SK-N-SH (cell line): ENCODE measurements around the gene PHF21B. TPM values are rescaled to one million over a fixed set of nuclear protein-coding genes. Genes with fewer than 3 reads are reported as not detected.

Experiments used
- CTCF ChIA-PET: fragments of 300-600, 350-600 bp; formaldehyde crosslinking; extraction: SDS; loops from one replicate; lab custom pipeline; 2021; lab: Yijun Ruan, JAX
- POLR2A ChIA-PET: fragments of 350-600 bp; sonication (Branson Sonifier 250); formaldehyde crosslinking; extraction: SDS; loops from one replicate; lab custom pipeline; 2020; ENCODE audit warnings: antibody characterized with exemption, inconsistent platforms; lab: Yijun Ruan, JAX
- DNase-seq: peaks from one replicate; pipeline ENCODE4 v3.0.0; 2012
- H2AFZ ChIP-seq: fragments of 200-600 bp; sonication (generic); 2 replicates; pipeline ENCODE4 v1.8.1; 2016; ENCODE audit warnings: antibody characterized with exemption, mild to moderate bottlenecking, low read depth
- H3F3A ChIP-seq: fragments of 200-600 bp; sonication (generic); replicated peaks from 2 replicates; pipeline ENCODE3; 2016; ENCODE audit warnings: antibody characterized with exemption, mild to moderate bottlenecking; ENCODE audit not compliant: insufficient read depth
- H3K27ac ChIP-seq, 2 experiments: fragments of 200-500 bp in 1 of 2; fragments of 200-600 bp in 1 of 2; sonication (Bioruptor generic) in 1 of 2; sonication (generic), shearing (Covaris generic) in 1 of 2; 2 replicates each; pipeline versions ENCODE4 v1.5.1 to v1.6.1; 2014 to 2016; ENCODE audit warnings: low read depth in 2 of 2, inconsistent platforms in 1 of 2, low read length in 1 of 2, mild to moderate bottlenecking in 1 of 2, mixed read lengths in 1 of 2
- H3K27me3 ChIP-seq: fragments of 200-600 bp; sonication (generic), shearing (Covaris generic); 2 replicates; pipeline ENCODE4 v1.6.1; 2016; ENCODE audit warnings: mixed run types; ENCODE audit not compliant: insufficient read depth
- H3K36me3 ChIP-seq, 2 experiments: fragments of 200-500 bp in 1 of 2; fragments of 200-600 bp in 1 of 2; sonication (Bioruptor generic) in 1 of 2; sonication (generic) in 1 of 2; replicated peaks in 1 of 2; 2 replicates each; pipeline versions ENCODE3 to v1.5.1; 2014 to 2016; ENCODE audit warnings: low read length in 1 of 2, mild to moderate bottlenecking in 1 of 2; ENCODE audit not compliant: insufficient read depth in 2 of 2, control insufficient read depth in 1 of 2
- H3K4me1 ChIP-seq, 2 experiments: fragments of 200-500 bp in 1 of 2; fragments of 200-600 bp in 1 of 2; sonication (Bioruptor generic) in 1 of 2; sonication (generic), shearing (Covaris generic) in 1 of 2; 2 replicates each; pipeline versions ENCODE4 v1.5.1 to v1.6.1; 2014 to 2016; ENCODE audit warnings: low read depth in 1 of 2, low read length in 1 of 2, mixed run types in 1 of 2; ENCODE audit not compliant: insufficient read depth in 2 of 2, control insufficient read depth in 1 of 2
- H3K4me2 ChIP-seq: fragments of 200-600 bp; sonication (generic), shearing (Covaris generic); 2 replicates; pipeline ENCODE4 v1.6.1; 2017; ENCODE audit warnings: mixed run types
- H3K4me3 ChIP-seq, 2 experiments: fragments of 200-500 bp in 1 of 2; fragments of 200-600 bp in 1 of 2; sonication (Bioruptor generic) in 1 of 2; sonication (generic), shearing (Covaris generic) in 1 of 2; 2 replicates each; pipeline versions ENCODE4 v1.5.1 to v1.8.1; 2014 to 2016; ENCODE audit warnings: low read depth in 2 of 2, inconsistent platforms in 1 of 2, low read length in 1 of 2, mild to moderate bottlenecking in 1 of 2, mixed read lengths in 1 of 2, moderate library complexity in 1 of 2
- H3K79me2 ChIP-seq: fragments of 200-600 bp; sonication (generic); 2 replicates; pipeline ENCODE4 v1.8.1; 2017; ENCODE audit warnings: mild to moderate bottlenecking; ENCODE audit not compliant: insufficient read depth
- H3K9ac ChIP-seq: fragments of 200-600 bp; sonication (generic); 2 replicates; pipeline ENCODE4 v1.6.1; 2017; ENCODE audit warnings: mixed run types
- H3K9me2 ChIP-seq: fragments of 200-600 bp; sonication (generic); 2 replicates; pipeline ENCODE4 v1.6.1; 2017; ENCODE audit warnings: mixed run types
- H3K9me3 ChIP-seq: fragments of 200-600 bp; sonication (generic); 2 replicates; pipeline ENCODE4 v1.6.1; 2017; ENCODE audit warnings: mixed run types, mild to moderate bottlenecking, moderate library complexity
- H4K20me1 ChIP-seq: fragments of 200-600 bp; sonication (generic); 2 replicates; pipeline ENCODE4 v1.6.1; 2017; ENCODE audit warnings: mild to moderate bottlenecking, mixed run types; ENCODE audit not compliant: insufficient read depth
- ELF1 ChIP-seq: IDR thresholded peaks from 2 replicates; pipeline ENCODE4 v1.4.0; 2012
- EZH2phosphoT487 ChIP-seq: fragments of 200-600 bp; sonication (generic); IDR thresholded peaks from 2 replicates; pipeline ENCODE4 v1.6.1; 2017; ENCODE audit warnings: low read depth, mixed run types, mild to moderate bottlenecking, antibody characterized with exemption, moderate library complexity, borderline replicate concordance
- FOXJ3 ChIP-seq: sonication (generic); formaldehyde crosslinking; IDR thresholded peaks from 2 replicates; pipeline ENCODE4 v1.5.1; 2020; ENCODE audit warnings: mild to moderate bottlenecking, missing genetic modification reagents
- FOXM1 ChIP-seq: IDR thresholded peaks from 2 replicates; pipeline ENCODE4 v1.4.0; 2012; ENCODE audit warnings: low read depth, mild to moderate bottlenecking
- GABPA ChIP-seq: IDR thresholded peaks from 2 replicates; pipeline ENCODE4 v1.4.0; 2012; ENCODE audit warnings: low read depth, mild to moderate bottlenecking
- JUND ChIP-seq: IDR thresholded peaks from 2 replicates; pipeline ENCODE4 v1.4.0; 2012
- MEF2A ChIP-seq: IDR thresholded peaks from 2 replicates; pipeline ENCODE4 v1.4.0; 2012; ENCODE audit warnings: low read depth, borderline replicate concordance
- PBX3 ChIP-seq: IDR thresholded peaks from 2 replicates; pipeline ENCODE4; 2012
- POLR2AphosphoS5 ChIP-seq: IDR thresholded peaks from 2 replicates; pipeline ENCODE4 v1.6.1; 2012; ENCODE audit warnings: low read depth, low read length
- RAD21 ChIP-seq: IDR thresholded peaks from 2 replicates; pipeline ENCODE4 v1.6.1; 2012; ENCODE audit warnings: mild to moderate bottlenecking, low read length
- RCOR1 ChIP-seq: fragments of 150-350 bp; IDR thresholded peaks from 2 replicates; pipeline ENCODE4 v1.6.1; 2017; ENCODE audit warnings: antibody characterized with exemption, low read length
- SIN3A ChIP-seq: IDR thresholded peaks from 2 replicates; pipeline ENCODE4 v1.6.1; 2012; ENCODE audit warnings: low read depth, mild to moderate bottlenecking, low read length, moderate library complexity, borderline replicate concordance
- SMC3 ChIP-seq: IDR thresholded peaks from 2 replicates; pipeline ENCODE4 v1.6.1; 2012; ENCODE audit warnings: low read depth, low read length, improper control_type of control experiment
- TEAD4 ChIP-seq: IDR thresholded peaks from 2 replicates; pipeline ENCODE4 v1.4.0; 2012; ENCODE audit warnings: mild to moderate bottlenecking, borderline replicate concordance; ENCODE audit not compliant: insufficient read depth
- WGBS: methylation state at CpG from one replicate; pipeline ENCODE4 v1.1.6; 2017; ENCODE audit warnings: low lambda C conversion rate; 5-methylcytosine and 5-hydroxymethylcytosine counted together
- polyA plus RNA-seq, 3 experiments: library from polyadenylated mRNA; depleted of rRNA; stranded (reverse); fragments of >200 nt; gene quantifications; 2 replicates each; pipeline ENCODE4 v1.2.3, GENCODE V29; 2012
- TF ChIP-seq, protein P1 (sequence below): fragments of 150-350 bp; IDR thresholded peaks from 2 replicates; pipeline ENCODE4 v1.6.1; 2016; ENCODE audit warnings: mild to moderate bottlenecking, low read depth, low read length
- TF ChIP-seq, protein P2 (sequence below): IDR thresholded peaks from 2 replicates; pipeline ENCODE4 v1.4.0; 2012; ENCODE audit warnings: low read depth, borderline replicate concordance

The PHF21B gene
- polyA plus RNA-seq, 1 of the 3 experiments (the other 2 are of a cell fraction): 0.76 TPM

DNA sequence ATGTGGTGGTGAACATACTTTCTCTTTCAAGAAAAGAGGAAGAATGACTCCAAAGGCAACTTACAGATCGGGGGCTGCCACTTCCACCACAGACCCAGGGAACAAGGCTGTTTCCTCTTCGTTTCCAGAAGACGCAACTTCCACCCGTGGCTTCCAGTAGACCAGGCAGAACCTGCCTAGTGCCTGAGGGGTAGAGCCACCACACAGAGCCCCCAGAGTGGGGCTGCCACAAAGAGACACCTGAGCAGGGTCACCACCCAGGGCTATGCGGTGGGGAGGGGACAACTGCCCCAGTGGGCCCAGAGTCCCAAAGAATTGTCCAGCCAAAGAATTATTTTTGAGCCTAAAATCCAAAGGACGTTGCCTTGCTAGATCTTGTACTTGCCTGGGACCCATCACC, 16.7 kb upstream of the PHF21B start (continued):
- TF ChIP-seq FOXM1: no peak
- no peak for TF ChIP-seq SIN3A
- no peak for TF ChIP-seq FOXJ3 (CRISPR knock-in tag)

DNA sequence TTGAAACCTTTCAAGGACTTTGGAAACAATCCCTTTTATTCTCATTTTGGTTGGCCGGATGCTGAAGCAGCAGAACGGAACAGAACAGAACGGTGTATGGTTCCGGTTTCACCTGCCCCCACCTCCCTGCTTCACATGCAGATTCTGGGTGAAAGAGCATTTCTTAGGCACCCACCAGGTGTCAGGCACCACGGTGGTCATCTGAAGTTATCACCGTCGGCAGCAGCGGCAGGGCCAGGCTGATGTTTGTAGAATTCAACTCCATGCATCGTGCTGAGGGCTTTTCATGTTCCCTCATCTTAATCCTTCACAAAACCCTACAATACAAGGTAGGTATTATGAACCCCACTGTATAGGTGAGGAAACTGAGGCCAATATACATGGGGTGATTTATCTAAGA, 13.6 kb upstream of the PHF21B start:
- Histone ChIP-seq H3F3A (no peaks in the 10 kb centered on the region), H2AFZ (no peak overlapping the region), H3K9me3 (no peaks in the 10 kb centered on the region), H3K4me1 (no peaks in the 10 kb centered on the region), H3K27me3 (no peaks in the 10 kb centered on the region), H3K9ac (no peak overlapping the region), H3K9me2 (no peaks in the 10 kb centered on the region), H3K4me3 (no peak overlapping the region), H3K36me3 (no peaks in the 10 kb centered on the region), H3K79me2 (no peaks in the 10 kb centered on the region), H4K20me1 (no peaks in the 10 kb centered on the region), H3K4me2 (no peak overlapping the region), H3K27ac (no peak overlapping the region)
- no peak for DNase-seq
- ChIA-PET POLR2A (no interaction called here), CTCF (no interaction called here)
- 76% methylated on average over 6 of the region's 9 CpGs for WGBS
- no peak for TF ChIP-seq POLR2AphosphoS5
- TF ChIP-seq RCOR1: no peak
- no peak for TF ChIP-seq SMC3
- no peak for TF ChIP-seq RAD21
- TF ChIP-seq JUND: no peak
- no peak for TF ChIP-seq GABPA
- TF ChIP-seq MEF2A: no peak
- TF ChIP-seq, protein P1, sequence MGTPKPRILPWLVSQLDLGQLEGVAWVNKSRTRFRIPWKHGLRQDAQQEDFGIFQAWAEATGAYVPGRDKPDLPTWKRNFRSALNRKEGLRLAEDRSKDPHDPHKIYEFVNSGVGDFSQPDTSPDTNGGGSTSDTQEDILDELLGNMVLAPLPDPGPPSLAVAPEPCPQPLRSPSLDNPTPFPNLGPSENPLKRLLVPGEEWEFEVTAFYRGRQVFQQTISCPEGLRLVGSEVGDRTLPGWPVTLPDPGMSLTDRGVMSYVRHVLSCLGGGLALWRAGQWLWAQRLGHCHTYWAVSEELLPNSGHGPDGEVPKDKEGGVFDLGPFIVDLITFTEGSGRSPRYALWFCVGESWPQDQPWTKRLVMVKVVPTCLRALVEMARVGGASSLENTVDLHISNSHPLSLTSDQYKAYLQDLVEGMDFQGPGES: no peak
- TF ChIP-seq EZH2phosphoT487: no peak
- no peak for TF ChIP-seq PBX3

DNA sequence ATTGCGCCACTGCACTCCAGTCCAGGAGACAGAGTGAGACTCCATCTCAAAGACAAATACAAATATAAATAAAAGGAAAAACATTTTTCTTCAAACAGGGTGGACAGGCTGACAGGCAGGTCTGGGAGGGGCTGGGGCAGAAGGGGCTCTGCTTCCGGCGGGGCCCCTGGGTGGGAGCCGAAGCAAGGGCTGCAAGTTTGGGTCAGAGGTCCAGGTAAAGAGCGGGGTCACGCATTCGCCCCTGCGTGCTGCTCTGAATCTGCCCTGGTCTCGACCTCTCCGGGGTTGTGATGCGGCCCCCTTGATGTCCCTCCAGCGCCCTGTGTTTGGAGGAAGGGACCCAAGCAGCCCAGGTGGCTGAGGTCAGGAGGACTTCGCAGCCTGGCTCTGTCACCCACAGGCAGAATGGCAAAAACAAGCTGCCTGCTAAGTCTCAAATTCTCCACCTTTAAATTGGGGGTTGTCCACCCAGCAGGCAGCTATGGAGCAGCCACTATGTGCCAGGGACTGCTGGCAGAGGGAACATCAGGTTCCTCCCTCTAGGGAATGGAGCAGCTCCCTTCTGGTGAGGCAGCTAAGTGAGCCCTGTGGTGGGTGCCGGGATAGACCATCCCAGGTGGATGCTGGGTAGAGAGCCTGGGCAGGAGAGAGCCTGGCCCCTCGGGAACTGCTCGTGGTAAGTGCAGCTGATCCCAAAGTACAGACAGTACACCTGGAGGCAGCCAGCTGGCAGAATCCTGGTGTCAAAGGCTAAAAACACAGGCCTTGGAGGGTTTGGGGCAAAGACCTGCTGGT, 10.3 kb upstream of the PHF21B start:
- H3K27me3 ChIP-seq: peaks cover 10% of the 10 kb centered on the region; the same call in 1 of the 2 replicates
- H2AFZ ChIP-seq: no peak overlapping the region
- H3F3A ChIP-seq: no peaks in the 10 kb centered on the region
- no peak overlapping the region for H3K4me2 ChIP-seq
- H3K4me1 ChIP-seq: no peaks in the 10 kb centered on the region
- no peak overlapping the region for H3K27ac ChIP-seq
- H3K4me3 ChIP-seq: no peak overlapping the region
- H3K9ac ChIP-seq: no peak overlapping the region
- CTCF ChIA-PET: interaction anchor here (1.4 kb wide), 1 partner anchor 13 kb away, joined by 3 read pairs; no protein-coding TSS in a partner anchor
- no peaks in the 10 kb centered on the region for H4K20me1 ChIP-seq
- TF ChIP-seq, protein P2, sequence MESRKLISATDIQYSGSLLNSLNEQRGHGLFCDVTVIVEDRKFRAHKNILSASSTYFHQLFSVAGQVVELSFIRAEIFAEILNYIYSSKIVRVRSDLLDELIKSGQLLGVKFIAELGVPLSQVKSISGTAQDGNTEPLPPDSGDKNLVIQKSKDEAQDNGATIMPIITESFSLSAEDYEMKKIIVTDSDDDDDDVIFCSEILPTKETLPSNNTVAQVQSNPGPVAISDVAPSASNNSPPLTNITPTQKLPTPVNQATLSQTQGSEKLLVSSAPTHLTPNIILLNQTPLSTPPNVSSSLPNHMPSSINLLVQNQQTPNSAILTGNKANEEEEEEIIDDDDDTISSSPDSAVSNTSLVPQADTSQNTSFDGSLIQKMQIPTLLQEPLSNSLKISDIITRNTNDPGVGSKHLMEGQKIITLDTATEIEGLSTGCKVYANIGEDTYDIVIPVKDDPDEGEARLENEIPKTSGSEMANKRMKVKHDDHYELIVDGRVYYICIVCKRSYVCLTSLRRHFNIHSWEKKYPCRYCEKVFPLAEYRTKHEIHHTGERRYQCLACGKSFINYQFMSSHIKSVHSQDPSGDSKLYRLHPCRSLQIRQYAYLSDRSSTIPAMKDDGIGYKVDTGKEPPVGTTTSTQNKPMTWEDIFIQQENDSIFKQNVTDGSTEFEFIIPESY: no peak
- no peak for TF ChIP-seq TEAD4
- no peak for TF ChIP-seq ELF1
- H3K9me3 ChIP-seq: no peaks in the 10 kb centered on the region
- H3K9me2 ChIP-seq: no peaks in the 10 kb centered on the region
- POLR2A ChIA-PET: interaction anchor here (0.6 kb wide), 1 partner anchor 168 kb away, joined by 9 read pairs; no protein-coding TSS in a partner anchor
- no peak for DNase-seq
- WGBS: 60% methylated on average over 12 of the region's 16 CpGs
- H3K79me2 ChIP-seq: no peaks in the 10 kb centered on the region
- no peaks in the 10 kb centered on the region for H3K36me3 ChIP-seq
